Lower leg skin (tissue), 4 donors: ENCODE results near the gene MAD1L1. TPM values are rescaled to one million over a fixed set of nuclear protein-coding genes. Genes with fewer than 3 reads are reported as not detected.
"Not testable (repeated sequence)": the region's sequence is repeated elsewhere in the genome, so short reads cannot be mapped to it uniquely, and the experiment has no call there.

Experiments
- DNase-seq, 2 donors: peaks; one replicate each; pipeline ENCODE4 v3.0.0-alpha.2; 2019; ENCODE audit warnings: low spot score in 2 of 2
- H3K4me3 ChIP-seq: fragments of 200-600 bp; sonication (generic); 2 replicates; pipeline ENCODE4 v1.5.1; 2017; ENCODE audit warnings: mild to moderate bottlenecking, low read depth; ENCODE audit not compliant: poor library complexity, severe bottlenecking
- POLR2A ChIP-seq, 2 donors: fragments of 450-650 bp; IDR thresholded peaks; one replicate each; pipeline ENCODE4 v1.6.1; 2016 to 2017; ENCODE audit warnings: antibody characterized with exemption in 2 of 2, mild to moderate bottlenecking in 1 of 2, moderate library complexity in 1 of 2
- WGBS, 2 donors: methylation state at CpG; one replicate each; pipeline ENCODE4 v1.1.5; 2018; 5-methylcytosine and 5-hydroxymethylcytosine counted together
- intact Hi-C: fragments of 100-400 bp; cut with DNase I; formaldehyde crosslinking; loops from one replicate; pipeline ENCODE4 v1.15.0; 2023; ENCODE audit warnings: low total_unique reads
- total RNA-seq, 4 donors: library from RNA; depleted of rRNA; stranded (reverse); fragments of >200 nt; gene quantifications; one replicate each; pipeline ENCODE4 v1.1.0, GENCODE V29; 2016
- TF ChIP-seq, protein P1 (sequence below), 3 donors: fragments of 450-650 bp; IDR thresholded peaks; one replicate each; pipeline ENCODE4 v1.5.1; 2016; ENCODE audit warnings: antibody characterized with exemption in 3 of 3, mild to moderate bottlenecking in 3 of 3, moderate library complexity in 2 of 3

MAD1L1 gene
- total RNA-seq, 4 donors from 2014 or later, result 37.7 to 77.8 (median 59.4) TPM

- intact Hi-C loops, result no loop called here
- TF ChIP-seq, protein P1, sequence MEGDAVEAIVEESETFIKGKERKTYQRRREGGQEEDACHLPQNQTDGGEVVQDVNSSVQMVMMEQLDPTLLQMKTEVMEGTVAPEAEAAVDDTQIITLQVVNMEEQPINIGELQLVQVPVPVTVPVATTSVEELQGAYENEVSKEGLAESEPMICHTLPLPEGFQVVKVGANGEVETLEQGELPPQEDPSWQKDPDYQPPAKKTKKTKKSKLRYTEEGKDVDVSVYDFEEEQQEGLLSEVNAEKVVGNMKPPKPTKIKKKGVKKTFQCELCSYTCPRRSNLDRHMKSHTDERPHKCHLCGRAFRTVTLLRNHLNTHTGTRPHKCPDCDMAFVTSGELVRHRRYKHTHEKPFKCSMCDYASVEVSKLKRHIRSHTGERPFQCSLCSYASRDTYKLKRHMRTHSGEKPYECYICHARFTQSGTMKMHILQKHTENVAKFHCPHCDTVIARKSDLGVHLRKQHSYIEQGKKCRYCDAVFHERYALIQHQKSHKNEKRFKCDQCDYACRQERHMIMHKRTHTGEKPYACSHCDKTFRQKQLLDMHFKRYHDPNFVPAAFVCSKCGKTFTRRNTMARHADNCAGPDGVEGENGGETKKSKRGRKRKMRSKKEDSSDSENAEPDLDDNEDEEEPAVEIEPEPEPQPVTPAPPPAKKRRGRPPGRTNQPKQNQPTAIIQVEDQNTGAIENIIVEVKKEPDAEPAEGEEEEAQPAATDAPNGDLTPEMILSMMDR (IDR thresholded peaks at IDR 0.05), result no peak
- no peak for TF ChIP-seq POLR2A (IDR thresholded peaks at IDR 0.05)
- H3K4me3 ChIP-seq, result no peak overlapping the region
- no peak for DNase-seq
- WGBS, 2 donors, result 86 to 87% methylated on average over 24 to 27 of the region's 27 CpGs
These were observed 38.7 kb upstream of the MAD1L1 start for GRCh38 chr7:2271273-2272026.

DNA sequence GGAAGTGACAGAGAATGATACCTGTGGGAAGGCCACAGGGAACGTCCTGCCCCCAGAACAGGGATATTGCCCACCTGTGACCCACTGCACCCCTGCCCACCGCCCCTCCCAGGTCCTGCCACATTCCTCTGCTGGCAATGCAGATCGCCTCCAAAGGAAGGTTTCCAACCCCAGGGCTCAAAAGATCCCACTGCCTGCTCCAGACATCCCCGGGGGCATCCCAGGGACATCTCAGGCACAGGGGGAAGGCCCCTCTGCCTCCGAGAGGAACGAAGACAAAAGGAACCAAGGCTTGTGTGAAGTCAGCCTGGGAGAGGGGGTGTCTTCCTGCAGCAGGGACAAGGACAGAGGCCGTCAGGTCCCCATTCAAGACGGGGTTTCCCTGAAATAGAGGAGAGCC, 37.8 kb upstream of the MAD1L1 start:
- TF ChIP-seq, protein P1 (IDR thresholded peaks at IDR 0.05), result no peak
- no peak for TF ChIP-seq POLR2A (IDR thresholded peaks at IDR 0.05)
- no peak for DNase-seq
- intact Hi-C loops, result no loop called here
- 76 to 87% methylated on average over 8 of the region's 8 CpGs for WGBS, 2 donors
- H3K4me3 ChIP-seq, result no peak overlapping the region

DNA sequence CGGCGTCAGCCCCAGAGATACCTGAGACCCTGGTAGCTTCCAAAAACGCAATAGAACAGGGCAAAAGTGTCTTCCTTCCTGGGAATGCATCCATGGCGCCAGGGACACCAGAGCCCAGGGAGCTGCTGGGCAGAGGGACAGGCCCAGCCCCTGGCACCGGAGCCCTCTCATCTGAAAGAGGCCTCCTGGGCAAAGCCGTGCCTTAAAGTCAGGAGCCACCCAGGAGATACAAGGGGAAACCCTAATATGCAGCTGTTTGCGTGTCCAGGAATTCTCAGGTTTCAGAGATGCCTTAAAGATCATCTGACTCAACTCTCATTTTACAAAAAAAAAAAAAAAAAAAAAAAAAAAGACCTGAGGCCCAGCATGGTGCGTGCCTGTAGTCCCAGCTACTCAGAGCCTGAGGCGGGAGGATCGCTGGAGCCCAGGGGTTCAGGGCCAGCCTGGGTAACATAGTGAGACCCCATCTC, 37.3 kb upstream of the MAD1L1 start:
- TF ChIP-seq, protein P1 (IDR thresholded peaks at IDR 0.05), result no peak
- TF ChIP-seq POLR2A (IDR thresholded peaks at IDR 0.05), result no peak
- intact Hi-C loops, result no loop called here
- no peak for DNase-seq
- WGBS, 2 donors, result 81 to 83% methylated on average over 10 of the region's 10 CpGs
- H3K4me3 ChIP-seq, result no peak overlapping the region

DNA sequence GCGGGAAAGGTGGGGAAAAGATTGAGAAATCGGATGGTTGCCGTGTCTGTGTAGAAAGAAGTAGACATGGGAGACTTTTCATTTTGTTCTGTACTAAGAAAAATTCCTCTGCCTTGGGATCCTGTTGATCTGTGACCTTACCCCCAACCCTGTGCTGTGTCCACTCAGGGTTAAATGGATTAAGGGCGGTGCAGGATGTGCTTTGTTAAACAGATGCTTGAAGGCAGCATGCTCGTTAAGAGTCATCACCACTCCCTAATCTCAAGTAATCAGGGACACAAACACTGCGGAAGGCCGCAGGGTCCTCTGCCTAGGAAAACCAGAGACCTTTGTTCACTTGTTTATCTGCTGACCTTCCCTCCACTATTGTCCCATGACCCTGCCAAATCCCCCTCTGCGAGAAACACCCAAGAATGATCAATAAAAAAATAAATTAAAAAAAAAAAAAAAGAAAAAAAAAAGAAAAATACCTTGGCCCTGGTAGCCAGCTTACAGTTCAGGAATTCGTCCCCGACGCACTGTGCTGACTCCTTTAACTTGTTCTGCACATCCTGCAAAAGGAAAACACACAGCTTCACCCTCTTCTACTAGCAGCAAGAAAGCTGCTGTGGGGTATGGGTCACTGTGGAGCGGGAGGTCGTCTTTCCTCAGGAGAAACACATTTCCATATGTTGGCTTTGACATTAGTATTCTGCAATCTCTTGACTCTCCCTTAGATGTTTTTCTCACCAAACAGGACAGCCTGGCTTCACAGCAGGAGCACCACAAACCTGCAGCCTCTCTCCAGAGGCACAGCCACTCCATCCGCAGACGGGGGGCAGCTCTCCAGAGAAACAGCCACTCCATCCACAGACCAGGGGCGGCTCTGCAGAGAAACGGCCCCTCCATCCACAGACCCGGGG, 36.6 kb upstream of the MAD1L1 start:
- 53 to 55% methylated on average over 15 to 17 of the region's 18 CpGs for WGBS, 2 donors
- H3K4me3 ChIP-seq, DNase-seq, intact Hi-C loops: not testable (repeated sequence)

DNA sequence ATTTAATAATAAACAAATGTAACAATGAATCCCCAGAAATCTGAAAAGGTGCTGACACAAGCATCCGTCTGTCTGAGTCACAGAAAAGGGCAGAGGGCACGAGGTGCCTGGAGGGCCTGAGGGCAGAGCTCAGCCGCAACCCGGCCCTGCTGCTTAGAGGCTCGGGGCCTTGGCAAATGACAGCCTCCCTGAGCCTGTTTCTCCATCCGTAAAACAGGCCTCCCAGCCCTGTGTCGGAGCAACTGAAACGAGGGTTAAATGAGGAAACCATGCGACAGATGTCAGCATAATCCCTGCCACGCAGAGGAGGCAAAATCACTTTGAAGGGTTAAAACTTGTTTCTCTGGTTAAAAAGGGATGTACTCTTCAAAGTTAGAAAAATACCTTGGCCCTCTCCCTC, 34.2 kb upstream of the MAD1L1 start:
- TF ChIP-seq POLR2A (IDR thresholded peaks at IDR 0.05), result no peak
- TF ChIP-seq, protein P1 (IDR thresholded peaks at IDR 0.05), result no peak
- no peak for DNase-seq
- intact Hi-C loops, result no loop called here
- 40 to 53% methylated on average over 10 of the region's 10 CpGs for WGBS, 2 donors
- H3K4me3 ChIP-seq, result no peak overlapping the region

DNA sequence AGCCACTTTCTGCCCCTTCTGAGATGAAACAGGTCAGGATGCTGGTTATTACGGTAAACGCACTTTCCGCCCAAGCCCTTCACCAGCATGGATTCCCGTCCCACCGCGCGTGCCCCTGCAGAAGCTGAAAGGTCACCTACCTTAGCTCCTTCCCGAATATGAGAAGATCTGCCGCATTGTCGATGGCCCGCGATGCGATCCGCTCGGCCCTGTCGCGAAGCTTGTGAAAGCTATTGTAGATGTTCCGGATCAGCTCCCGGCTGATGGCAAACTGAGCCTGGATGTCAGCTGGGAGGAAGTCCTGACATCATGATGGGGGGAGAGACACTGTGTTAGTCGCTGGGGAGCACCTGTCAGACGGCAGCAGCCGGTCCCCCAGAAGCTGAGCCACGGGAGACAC, 31.4 kb upstream of the MAD1L1 start:
- H3K4me3 ChIP-seq, result no peak overlapping the region
- no peak for DNase-seq
- TF ChIP-seq, protein P1 (IDR thresholded peaks at IDR 0.05), result no peak
- no peak for TF ChIP-seq POLR2A (IDR thresholded peaks at IDR 0.05)
- intact Hi-C loops, result no loop called here
- WGBS, 2 donors, result 95% methylated on average over 20 to 23 of the region's 23 CpGs
